Astrocyte of the cerebellum (primary cell): ENCODE measurements around the gene AK8.

Experiments used
- DNase-seq: peaks from one replicate; pipeline ENCODE4 v3.0.0-alpha.2; 2011; ENCODE audit warnings: low read depth
- H3K4me3 ChIP-seq: 2 replicates; pipeline ENCODE4 v1.5.1; 2011; ENCODE audit warnings: mild to moderate bottlenecking, low read depth, low read length, moderate library complexity
- in situ Hi-C: cut with HindIII; loops from 2 replicates; pipeline ENCODE4 v1.10.0; 2017; ENCODE audit warnings: low sequenced_read_pairs
- TF ChIP-seq, protein P1 (sequence below): IDR thresholded peaks from 2 replicates; pipeline ENCODE4 v1.5.1; 2012; ENCODE audit warnings: low read length, low read depth, moderate library complexity, mild to moderate bottlenecking; ENCODE audit errors: missing control alignments

AK8 gene

DNA sequence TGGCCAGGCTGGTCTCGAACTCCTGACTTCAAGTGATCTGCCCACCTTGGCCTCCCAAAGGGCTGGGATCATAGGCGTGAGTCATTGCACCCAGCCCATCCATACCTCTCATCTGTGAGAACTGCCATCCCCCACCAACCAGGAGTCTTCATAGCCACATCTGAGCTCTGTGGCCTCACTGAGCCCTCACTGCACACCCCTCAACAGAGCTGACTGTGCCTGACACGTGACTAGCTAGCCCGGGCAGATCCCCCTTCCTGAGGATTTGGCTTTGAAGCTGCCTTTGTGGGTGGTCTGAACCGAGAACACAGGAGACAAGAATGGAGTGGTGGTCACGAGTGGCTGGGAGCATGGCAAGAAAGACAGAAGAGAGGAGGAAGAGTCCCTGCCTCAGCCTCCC, 15.6 kb downstream of the AK8 start:
- H3K4me3 ChIP-seq: no peak overlapping the region
- TF ChIP-seq, protein P1, sequence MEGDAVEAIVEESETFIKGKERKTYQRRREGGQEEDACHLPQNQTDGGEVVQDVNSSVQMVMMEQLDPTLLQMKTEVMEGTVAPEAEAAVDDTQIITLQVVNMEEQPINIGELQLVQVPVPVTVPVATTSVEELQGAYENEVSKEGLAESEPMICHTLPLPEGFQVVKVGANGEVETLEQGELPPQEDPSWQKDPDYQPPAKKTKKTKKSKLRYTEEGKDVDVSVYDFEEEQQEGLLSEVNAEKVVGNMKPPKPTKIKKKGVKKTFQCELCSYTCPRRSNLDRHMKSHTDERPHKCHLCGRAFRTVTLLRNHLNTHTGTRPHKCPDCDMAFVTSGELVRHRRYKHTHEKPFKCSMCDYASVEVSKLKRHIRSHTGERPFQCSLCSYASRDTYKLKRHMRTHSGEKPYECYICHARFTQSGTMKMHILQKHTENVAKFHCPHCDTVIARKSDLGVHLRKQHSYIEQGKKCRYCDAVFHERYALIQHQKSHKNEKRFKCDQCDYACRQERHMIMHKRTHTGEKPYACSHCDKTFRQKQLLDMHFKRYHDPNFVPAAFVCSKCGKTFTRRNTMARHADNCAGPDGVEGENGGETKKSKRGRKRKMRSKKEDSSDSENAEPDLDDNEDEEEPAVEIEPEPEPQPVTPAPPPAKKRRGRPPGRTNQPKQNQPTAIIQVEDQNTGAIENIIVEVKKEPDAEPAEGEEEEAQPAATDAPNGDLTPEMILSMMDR: no peak
- in situ Hi-C loops: no loop called here
- DNase-seq: no peak

- H3K4me3 ChIP-seq: no peak overlapping the region
- TF ChIP-seq, protein P1: no peak
- no peak for DNase-seq
- in situ Hi-C loops: no loop called here
These were observed 16.4 kb downstream of the AK8 start for GRCh38 chr9:132861666-132862065.

DNA sequence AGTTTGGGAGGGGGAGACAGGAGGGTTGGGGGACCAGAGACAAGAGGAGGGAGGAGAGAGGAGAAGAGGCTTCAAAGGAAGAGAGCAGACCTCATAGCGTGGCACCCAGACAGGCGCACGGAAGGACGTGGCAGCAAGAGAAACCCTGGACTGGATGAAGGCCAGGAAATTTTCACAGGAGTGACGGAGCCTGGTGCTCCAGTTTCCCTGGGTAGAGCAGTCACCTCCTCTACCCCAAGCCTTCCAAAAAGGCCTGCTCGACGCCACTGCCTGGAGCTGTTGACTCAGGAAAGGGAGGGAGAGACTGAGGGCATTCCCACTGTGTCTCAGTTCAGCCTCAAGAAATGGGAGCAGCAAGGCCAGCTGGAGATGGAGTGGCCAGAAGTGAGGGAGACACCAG, 19.3 kb downstream of the AK8 start:
- in situ Hi-C loops: no loop called here
- H3K4me3 ChIP-seq: no peak overlapping the region
- TF ChIP-seq, protein P1: no peak
- DNase-seq: no peak

DNA sequence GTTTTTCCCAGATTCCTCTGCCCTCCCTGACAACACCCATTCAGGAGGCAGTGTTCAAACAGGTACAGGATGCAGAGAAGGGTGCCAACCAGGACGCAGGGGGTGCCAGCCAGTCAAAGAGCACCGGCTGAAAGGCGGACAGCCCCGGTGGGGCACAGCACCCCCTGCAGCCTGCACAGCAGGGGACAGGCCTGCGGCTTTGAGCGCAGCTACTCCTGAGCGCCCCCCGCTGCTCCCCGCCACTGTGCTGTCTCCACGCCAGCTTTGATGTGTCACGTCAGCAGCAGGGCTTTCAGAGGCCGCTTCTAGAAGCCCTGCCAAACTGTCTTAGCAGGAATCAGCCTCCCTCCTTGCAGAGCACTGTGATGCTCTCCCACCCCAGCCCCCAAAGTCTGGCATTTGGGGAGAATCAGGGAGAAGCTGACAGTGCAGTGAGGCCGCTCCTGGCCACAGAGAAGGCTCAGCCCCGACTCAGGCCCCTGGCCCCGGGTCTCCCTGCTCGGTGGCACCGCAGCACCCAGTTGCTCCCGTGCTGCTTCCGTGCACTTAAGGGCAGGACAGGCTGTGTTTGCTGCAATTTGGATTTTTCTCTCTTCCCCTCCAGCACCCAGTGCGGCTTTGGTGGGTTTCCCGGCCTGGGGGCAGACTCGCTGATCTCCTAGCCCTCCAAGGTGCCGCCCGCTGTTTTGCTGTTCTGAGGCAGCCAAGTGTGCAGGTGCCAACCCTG, 20.3 kb downstream of the AK8 start:
- in situ Hi-C loops: no loop called here
- TF ChIP-seq, protein P1: no peak
- H3K4me3 ChIP-seq: no peak overlapping the region
- peak; percentile 28 for DNase-seq

DNA sequence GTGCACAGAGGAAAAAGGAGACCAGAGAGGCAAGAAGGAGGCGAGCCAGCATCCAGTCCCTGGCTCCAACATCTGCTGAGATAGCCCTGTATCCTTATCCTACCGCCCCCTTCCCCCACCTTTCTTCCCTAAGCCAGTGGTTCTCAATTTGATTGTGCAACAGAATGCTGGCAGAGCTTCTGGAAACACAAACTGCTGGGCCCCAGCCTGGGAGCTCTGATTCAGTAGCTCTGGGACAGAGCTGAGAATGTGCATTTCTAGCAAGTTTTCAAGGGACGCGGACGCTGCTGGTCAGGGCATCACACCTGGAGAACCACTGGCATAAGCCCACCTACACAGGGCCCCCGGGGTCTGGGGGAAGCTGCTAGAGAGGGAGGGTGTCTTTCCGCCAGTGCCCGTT, 21.1 kb downstream of the AK8 start:
- DNase-seq: peak; percentile 62
- in situ Hi-C loops: no loop called here
- TF ChIP-seq, protein P1: no peak
- H3K4me3 ChIP-seq: no peak overlapping the region

DNA sequence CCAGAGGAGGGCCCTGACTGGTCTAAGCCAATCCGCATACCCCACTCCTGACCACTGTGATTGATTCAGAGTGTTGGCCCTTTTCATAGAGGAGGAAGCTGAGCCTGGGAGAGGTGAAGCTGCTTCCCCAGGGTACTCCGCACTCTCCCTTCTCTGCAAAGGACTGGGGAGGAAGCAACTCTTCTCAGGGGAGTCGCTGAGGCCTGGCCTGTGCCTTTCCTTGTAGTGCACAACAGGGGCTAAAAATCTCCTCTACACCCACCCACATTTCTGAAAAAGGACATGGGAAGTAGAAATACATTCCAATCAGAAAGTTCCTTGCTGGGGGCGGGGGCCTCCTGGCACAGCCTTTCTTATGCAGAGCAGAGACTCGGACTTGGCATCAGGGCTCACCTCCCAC, 22.2 kb downstream of the AK8 start:
- TF ChIP-seq, protein P1: no peak
- in situ Hi-C loops: no loop called here
- no peak for DNase-seq
- no peak overlapping the region for H3K4me3 ChIP-seq
